A204.1 (cell line): ENCODE measurements around the gene LIM2.

Experiments used
- FAIRE-seq: peaks from 2 replicates; lab custom pipeline; 2012; peaks lifted over from hg19 to GRCh38; lab: Jason Lieb, UNC

Gene LIM2

DNA sequence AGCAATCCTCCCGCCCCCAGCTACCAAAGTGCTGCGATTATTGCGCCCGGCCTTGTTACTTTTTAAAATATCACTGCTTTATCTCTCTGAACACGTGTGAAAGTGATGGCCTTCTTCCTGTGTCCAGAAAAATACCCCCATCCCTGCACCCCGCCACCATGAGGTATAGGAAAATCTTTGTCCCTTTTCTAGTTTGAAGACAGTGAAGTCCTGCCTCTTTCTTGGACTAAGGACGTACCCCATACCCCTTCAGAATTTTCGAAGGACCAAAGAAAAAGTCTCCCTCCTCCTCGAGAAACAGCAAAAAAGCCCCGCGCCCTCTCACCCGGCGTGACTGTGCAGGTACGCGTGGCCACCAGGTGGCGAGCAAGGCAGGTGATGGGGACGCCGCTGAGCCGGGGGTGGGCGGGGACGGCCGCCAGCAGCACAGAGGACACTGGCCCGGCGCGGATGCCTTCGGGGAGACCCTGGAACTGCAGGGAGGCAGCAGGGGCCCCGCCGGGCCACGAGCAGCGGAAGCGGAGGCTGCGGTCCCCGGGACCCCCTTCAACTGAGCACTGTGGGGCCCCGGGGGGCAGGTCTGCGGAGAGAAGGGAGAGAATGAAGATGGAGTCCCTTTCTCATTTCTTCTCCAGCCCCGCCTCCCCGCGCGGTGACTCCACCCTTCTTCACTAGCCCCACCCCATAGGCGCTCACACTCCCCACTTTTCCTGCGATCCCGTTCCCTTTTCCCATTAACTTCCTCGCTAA is 49.0 kb downstream of the LIM2 start:
- FAIRE-seq, result no peak

DNA sequence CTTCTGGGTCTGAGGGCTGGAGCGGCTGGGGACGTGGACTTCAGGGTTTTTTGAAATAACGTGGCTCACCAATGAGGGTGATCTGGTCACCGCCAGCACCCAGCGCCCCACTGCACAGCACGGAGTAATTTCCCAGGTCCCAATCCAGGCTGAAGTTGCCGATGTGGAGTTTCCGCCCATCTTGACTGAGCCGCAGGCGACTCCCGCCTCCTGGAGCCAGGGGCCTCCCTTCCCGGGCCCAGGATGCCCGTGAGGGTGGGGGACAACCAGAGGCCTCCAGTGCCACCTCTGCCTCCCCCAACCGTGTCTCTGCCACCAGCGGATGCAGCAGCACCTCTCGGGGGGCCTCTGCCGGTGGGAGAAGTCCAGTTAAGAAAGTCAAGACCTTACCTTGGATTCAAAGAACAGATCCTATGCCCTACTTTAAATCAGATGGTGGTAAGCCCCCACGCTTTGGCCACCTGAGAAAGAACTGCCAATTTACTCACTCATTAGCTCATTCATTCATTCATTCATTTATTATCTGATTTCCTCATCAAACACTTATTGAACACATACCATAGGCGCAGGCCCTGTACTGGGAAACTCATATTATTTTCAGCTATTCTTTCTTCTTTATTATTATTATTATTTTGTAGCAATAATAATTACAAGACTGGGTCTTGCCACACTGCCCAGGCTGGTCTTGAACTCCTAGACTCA is 49.8 kb downstream of the LIM2 start:
- no peak for FAIRE-seq

DNA sequence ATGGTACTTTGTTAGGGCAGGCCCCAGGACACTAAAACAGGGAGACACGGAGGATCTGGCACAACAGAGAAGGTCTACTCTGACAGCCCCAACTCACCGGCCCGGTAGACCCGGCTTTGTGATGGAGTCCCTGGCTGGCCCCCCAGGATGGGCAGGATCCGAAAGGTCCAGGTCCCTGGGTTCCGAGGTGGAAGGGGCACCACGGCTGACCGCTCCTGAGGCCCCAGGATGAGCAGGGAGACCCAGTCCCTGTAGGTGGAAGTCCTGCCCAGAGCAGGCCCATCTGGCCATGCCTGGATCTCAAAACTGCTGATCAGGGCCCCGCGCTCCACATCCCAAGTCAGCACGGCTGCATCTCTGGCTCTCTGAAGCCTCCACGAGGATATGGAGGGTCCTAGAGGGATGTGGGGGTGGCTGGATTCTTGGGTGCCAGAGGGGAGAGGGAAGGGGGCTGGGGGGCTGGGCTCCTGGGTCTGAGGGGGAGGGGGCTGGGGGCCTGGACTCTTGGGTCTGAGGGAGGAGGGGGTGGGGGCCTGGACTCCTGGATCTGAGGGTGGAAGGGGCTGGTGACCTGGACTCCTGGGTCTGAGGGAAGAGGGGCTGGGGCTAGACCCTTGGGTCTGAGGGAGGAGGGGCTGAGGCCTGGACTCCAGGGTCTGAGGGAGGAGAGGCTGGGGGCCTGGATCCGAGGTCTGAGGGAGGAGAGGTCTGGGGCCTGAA is 50.5 kb downstream of the LIM2 start:
- FAIRE-seq, result no peak

DNA sequence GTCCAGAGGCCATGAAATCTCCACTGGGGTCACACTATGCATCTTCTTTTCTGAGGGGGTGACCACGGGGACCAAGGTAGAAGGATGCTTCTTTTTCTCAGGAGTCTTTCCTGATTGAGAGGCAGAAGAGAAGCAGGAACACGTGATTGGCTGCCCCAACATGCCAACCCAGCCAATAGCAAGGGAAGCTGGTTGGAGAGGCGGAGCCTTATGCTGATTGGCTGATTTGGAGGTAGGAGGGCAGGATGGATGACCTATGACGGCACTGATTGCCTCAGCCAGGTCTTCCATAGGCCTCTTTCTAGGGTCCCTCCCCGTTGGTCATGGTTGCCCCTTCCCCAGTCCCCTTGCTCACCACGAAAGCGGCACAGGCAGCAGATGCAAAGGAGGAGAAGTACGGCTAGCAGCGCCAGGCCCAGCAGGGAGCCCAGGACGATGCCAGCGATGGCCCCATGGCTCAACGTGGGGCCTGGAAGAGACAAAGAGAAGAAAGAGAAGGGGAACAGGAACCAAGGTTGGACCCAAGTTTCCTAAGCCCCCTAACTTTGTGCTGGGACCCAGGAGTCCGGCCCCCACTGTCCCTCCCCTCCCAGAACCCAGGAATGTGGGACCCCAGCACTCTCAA is 53.8 kb downstream of the LIM2 start:
- no peak for FAIRE-seq

DNA sequence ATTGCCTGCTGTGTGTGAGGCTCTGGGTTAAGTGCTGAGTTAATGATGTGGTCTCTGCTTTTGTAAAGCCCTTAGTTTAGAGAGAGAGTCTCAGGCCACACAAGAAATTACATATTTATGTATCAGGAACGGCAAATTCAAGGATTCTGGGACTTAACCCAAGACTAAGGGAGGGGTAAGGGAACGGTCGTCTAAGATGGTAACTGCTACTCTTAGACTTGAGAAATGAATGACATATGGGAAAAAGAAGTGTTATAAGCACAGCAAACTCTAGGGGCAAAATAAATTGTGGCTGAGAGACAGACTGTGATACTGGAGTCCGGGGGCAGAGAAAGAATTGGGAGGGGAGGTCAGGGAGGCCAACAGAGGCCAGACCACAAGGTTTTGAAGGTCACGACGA is 56.1 kb downstream of the LIM2 start:
- FAIRE-seq, result no peak

DNA sequence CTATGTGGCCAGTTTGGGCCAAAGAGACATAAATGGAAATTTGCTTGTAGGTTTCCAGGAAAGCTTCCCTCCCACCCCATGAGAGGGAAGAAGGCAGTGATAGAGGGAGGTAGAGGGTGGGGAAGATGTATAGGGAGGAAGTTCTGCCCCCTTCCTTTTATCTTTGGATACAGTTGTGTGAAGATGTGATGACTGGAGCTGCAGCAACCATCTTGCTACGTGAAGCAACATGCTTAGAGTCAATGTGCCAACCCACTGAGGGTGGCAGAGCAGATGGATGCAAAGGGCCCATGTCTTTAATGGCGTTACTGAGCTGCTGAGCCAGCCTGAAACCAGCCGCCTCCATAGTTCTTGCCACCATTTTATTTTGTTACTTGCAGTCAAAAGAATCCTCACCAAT is 56.6 kb downstream of the LIM2 start:
- no peak for FAIRE-seq

DNA sequence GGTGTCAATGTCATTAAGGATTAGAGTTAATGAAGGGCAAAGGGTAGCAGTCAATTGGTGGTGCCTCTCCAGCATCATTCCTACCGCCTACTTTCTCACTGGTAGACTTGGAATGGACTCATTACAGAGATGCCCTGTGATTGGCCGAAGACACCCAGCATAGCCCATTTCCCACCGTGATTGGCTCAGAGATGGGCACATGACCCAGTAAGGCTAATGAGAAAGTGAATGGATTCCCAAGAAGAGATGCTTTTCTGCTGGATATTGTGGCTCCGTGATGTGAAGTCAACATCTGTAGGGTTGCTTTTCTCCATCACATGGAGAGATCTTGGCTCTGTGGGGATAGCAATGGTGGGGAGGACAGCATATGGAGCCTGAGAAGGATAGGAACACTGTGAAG is 57.4 kb downstream of the LIM2 start:
- no peak for FAIRE-seq
